HEK293 (cell line): Measurements from ENCODE around the gene TRAF3IP1.

ENCODE experiments used
- CTCF ChIA-PET: fragments of 350-600 bp; formaldehyde crosslinking; extraction: SDS; loops from one replicate; lab custom pipeline; 2021; ENCODE audit warnings: antibody characterized with exemption; lab: Yijun Ruan, JAX
- POLR2A ChIA-PET: fragments of 300-600 bp; formaldehyde crosslinking; extraction: SDS; loops from one replicate; lab custom pipeline; 2020; ENCODE audit warnings: antibody characterized with exemption, inconsistent platforms; lab: Yijun Ruan, JAX
- H3K27ac ChIP-seq: fragments of 200-500 bp; sonication (Bioruptor generic); 2 replicates; pipeline ENCODE4 v1.5.1; 2014; ENCODE audit warnings: low read depth, low read length, control low read depth, inconsistent platforms; ENCODE audit errors: extremely low read depth
- H3K36me3 ChIP-seq, 2 experiments: fragments of 200-500 bp in 1 of 2; sonication (Bioruptor generic) in 1 of 2; 1 replicate in 1 of 2; 2 replicates in 1 of 2; pipeline ENCODE4 v1.5.1; 2014 to 2017; ENCODE audit warnings: inconsistent platforms in 2 of 2, low read length in 2 of 2; ENCODE audit not compliant: control insufficient read depth in 2 of 2, insufficient read depth in 1 of 2
- H3K4me1 ChIP-seq: fragments of 200-500 bp; sonication (Bioruptor generic); 2 replicates; pipeline ENCODE4 v1.5.1; 2014; ENCODE audit warnings: mild to moderate bottlenecking, low read length, inconsistent platforms; ENCODE audit not compliant: control insufficient read depth, insufficient read depth
- H3K4me3 ChIP-seq: 2 replicates; pipeline ENCODE4 v1.5.1; 2011; ENCODE audit warnings: low read depth, mild to moderate bottlenecking, control low read depth, low read length, moderate library complexity
- H3K9me3 ChIP-seq: fragments of 200-500 bp; sonication (Bioruptor generic); 2 replicates; pipeline ENCODE4 v1.5.1; 2014; ENCODE audit warnings: low read depth, low read length, inconsistent platforms; ENCODE audit not compliant: control insufficient read depth, insufficient read depth
- KLF1 ChIP-seq: fragments of 450-650 bp; formaldehyde crosslinking; IDR thresholded peaks from 2 replicates; pipeline ENCODE4 v1.5.1; 2016; ENCODE audit warnings: missing biosample characterization, missing genetic modification characterization
- MYNN ChIP-seq: fragments of 450-650 bp; formaldehyde crosslinking; IDR thresholded peaks from 2 replicates; pipeline ENCODE4 v1.5.1; 2016; ENCODE audit warnings: missing biosample characterization, missing genetic modification characterization, borderline replicate concordance
- PRDM1 ChIP-seq: fragments of 450-650 bp; formaldehyde crosslinking; IDR thresholded peaks from 2 replicates; pipeline ENCODE4; 2016; ENCODE audit warnings: missing biosample characterization, missing genetic modification characterization
- SETDB1 ChIP-seq: IDR thresholded peaks from one replicate; pipeline ENCODE4 v1.6.1; 2017; ENCODE audit warnings: mild to moderate bottlenecking, low read length, moderate library complexity, mixed read lengths; ENCODE audit not compliant: insufficient read length
- SP3 ChIP-seq: fragments of 450-650 bp; formaldehyde crosslinking; IDR thresholded peaks from 2 replicates; pipeline ENCODE4 v1.5.1; 2016; ENCODE audit warnings: missing biosample characterization, missing genetic modification characterization
- SP7 ChIP-seq: fragments of 450-650 bp; formaldehyde crosslinking; IDR thresholded peaks from 2 replicates; pipeline ENCODE4 v1.5.1; 2016; ENCODE audit warnings: missing biosample characterization, missing genetic modification characterization
- YY1 ChIP-seq: fragments of 450-650 bp; formaldehyde crosslinking; IDR thresholded peaks from 2 replicates; pipeline ENCODE4 v1.5.1; 2018; ENCODE audit warnings: missing biosample characterization, missing genetic modification characterization
- ZBTB1 ChIP-seq: fragments of 450-650 bp; formaldehyde crosslinking; IDR thresholded peaks from 2 replicates; pipeline ENCODE4 v1.5.1; 2016; ENCODE audit warnings: missing biosample characterization, missing genetic modification characterization
- ZBTB17 ChIP-seq: fragments of 450-650 bp; formaldehyde crosslinking; IDR thresholded peaks from 2 replicates; pipeline ENCODE4 v1.5.1; 2016; ENCODE audit warnings: missing biosample characterization, missing genetic modification characterization
- ZBTB21 ChIP-seq: fragments of 450-650 bp; formaldehyde crosslinking; IDR thresholded peaks from 2 replicates; pipeline ENCODE4 v1.5.1; 2017; ENCODE audit warnings: missing biosample characterization, missing genetic modification characterization
- ZBTB48 ChIP-seq: fragments of 450-650 bp; formaldehyde crosslinking; IDR thresholded peaks from 2 replicates; pipeline ENCODE4 v1.5.1; 2016; ENCODE audit warnings: missing biosample characterization, missing genetic modification characterization
- ZNF16 ChIP-seq: fragments of 450-650 bp; formaldehyde crosslinking; IDR thresholded peaks from 2 replicates; pipeline ENCODE4 v1.5.1; 2016; ENCODE audit warnings: low read depth, missing biosample characterization, missing genetic modification characterization
- ZNF174 ChIP-seq: fragments of 450-650 bp; formaldehyde crosslinking; IDR thresholded peaks from 2 replicates; pipeline ENCODE4 v1.5.0; 2017; ENCODE audit warnings: missing biosample characterization, mild to moderate bottlenecking, missing genetic modification characterization
- ZNF184 ChIP-seq: fragments of 450-650 bp; IDR thresholded peaks from 2 replicates; pipeline ENCODE4 v1.5.1; 2018; ENCODE audit warnings: missing biosample characterization, mild to moderate bottlenecking, missing genetic modification characterization
- ZNF202 ChIP-seq: fragments of 450-650 bp; formaldehyde crosslinking; IDR thresholded peaks from 2 replicates; pipeline ENCODE4 v1.5.1; 2016; ENCODE audit warnings: missing biosample characterization, missing genetic modification characterization, borderline replicate concordance
- ZNF211 ChIP-seq: fragments of 450-650 bp; formaldehyde crosslinking; IDR thresholded peaks from 2 replicates; pipeline ENCODE4 v1.5.1; 2016; ENCODE audit warnings: low read depth, missing biosample characterization, missing genetic modification characterization
- ZNF23 ChIP-seq: fragments of 450-650 bp; formaldehyde crosslinking; IDR thresholded peaks from 2 replicates; pipeline ENCODE4 v1.5.1; 2016; ENCODE audit warnings: missing biosample characterization, missing genetic modification characterization, borderline replicate concordance
- ZNF302 ChIP-seq: fragments of 450-650 bp; formaldehyde crosslinking; IDR thresholded peaks from 2 replicates; pipeline ENCODE4 v1.5.1; 2016; ENCODE audit warnings: missing biosample characterization, missing genetic modification characterization, low read depth
- ZNF423 ChIP-seq: fragments of 450-650 bp; formaldehyde crosslinking; IDR thresholded peaks from 2 replicates; pipeline ENCODE4 v1.5.1; 2016; ENCODE audit warnings: missing biosample characterization, missing genetic modification characterization
- ZNF514 ChIP-seq: fragments of 450-650 bp; formaldehyde crosslinking; IDR thresholded peaks from 2 replicates; pipeline ENCODE4 v1.5.1; 2016; ENCODE audit warnings: missing biosample characterization, missing genetic modification characterization
- ZNF529 ChIP-seq: fragments of 450-650 bp; formaldehyde crosslinking; IDR thresholded peaks from 2 replicates; pipeline ENCODE4 v1.5.1; 2017; ENCODE audit warnings: missing genetic modification characterization, missing biosample characterization; ENCODE audit not compliant: insufficient replicate concordance
- ZNF544 ChIP-seq: fragments of 450-650 bp; formaldehyde crosslinking; IDR thresholded peaks from 2 replicates; pipeline ENCODE4 v1.5.0; 2017; ENCODE audit warnings: missing biosample characterization, missing genetic modification characterization
- ZNF621 ChIP-seq: fragments of 450-650 bp; formaldehyde crosslinking; IDR thresholded peaks from 2 replicates; pipeline ENCODE4 v1.5.1; 2017; ENCODE audit warnings: missing biosample characterization, missing genetic modification characterization
- ZNF626 ChIP-seq: fragments of 450-650 bp; sonication (Bioruptor Pico); formaldehyde crosslinking; IDR thresholded peaks from 2 replicates; pipeline ENCODE4 v1.5.1; 2018; ENCODE audit warnings: missing biosample characterization, missing genetic modification characterization, inconsistent platforms
- ZNF629 ChIP-seq: fragments of 450-650 bp; formaldehyde crosslinking; IDR thresholded peaks from 2 replicates; pipeline ENCODE4 v1.5.1; 2017; ENCODE audit warnings: missing biosample characterization, missing genetic modification characterization
- ZNF658 ChIP-seq: fragments of 450-650 bp; formaldehyde crosslinking; IDR thresholded peaks from 2 replicates; pipeline ENCODE4; 2016; ENCODE audit warnings: missing biosample characterization, missing genetic modification characterization
- TF ChIP-seq, protein P1 (sequence below): sonication (generic); formaldehyde crosslinking; IDR thresholded peaks from 2 replicates; pipeline ENCODE4 v1.8.1; 2022; ENCODE audit warnings: mild to moderate bottlenecking, moderate library complexity, missing genetic modification reagents
- TF ChIP-seq, protein P2 (sequence below): fragments of 450-650 bp; formaldehyde crosslinking; IDR thresholded peaks from 2 replicates; pipeline ENCODE4; 2016; ENCODE audit warnings: missing biosample characterization, missing genetic modification characterization
- TF ChIP-seq, protein P3 (sequence below): fragments of 450-650 bp; formaldehyde crosslinking; IDR thresholded peaks from 2 replicates; pipeline ENCODE4 v1.5.0; 2017; ENCODE audit warnings: missing biosample characterization, missing genetic modification characterization, borderline replicate concordance
- TF ChIP-seq, protein P4 (sequence below): fragments of 450-650 bp; formaldehyde crosslinking; IDR thresholded peaks from 2 replicates; pipeline ENCODE4 v1.5.1; 2016; ENCODE audit warnings: missing biosample characterization, missing genetic modification characterization

Gene TRAF3IP1

DNA sequence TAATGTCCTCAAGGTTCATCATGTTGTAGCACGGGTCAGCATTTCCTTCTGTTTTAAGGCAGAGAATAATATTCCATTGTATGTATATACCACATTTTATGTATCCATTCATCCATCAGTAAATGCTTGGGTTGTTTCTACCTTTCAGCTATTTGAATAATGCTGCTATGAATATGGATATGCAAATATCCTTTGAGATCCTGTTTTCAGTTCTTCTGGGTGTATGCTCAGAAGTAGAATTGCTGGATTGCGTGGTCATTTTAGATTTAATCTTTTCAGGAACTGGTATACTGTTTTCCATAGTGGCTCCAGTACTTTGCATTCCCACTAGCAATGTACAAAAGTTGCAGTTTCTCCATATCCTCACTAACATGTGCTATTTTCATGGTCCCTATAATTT is 93.0 kb downstream of the TRAF3IP1 start:
- TF ChIP-seq ZBTB17, result no peak
- no peak for TF ChIP-seq YY1 (tag by site-specific recombination)
- TF ChIP-seq, protein P1, sequence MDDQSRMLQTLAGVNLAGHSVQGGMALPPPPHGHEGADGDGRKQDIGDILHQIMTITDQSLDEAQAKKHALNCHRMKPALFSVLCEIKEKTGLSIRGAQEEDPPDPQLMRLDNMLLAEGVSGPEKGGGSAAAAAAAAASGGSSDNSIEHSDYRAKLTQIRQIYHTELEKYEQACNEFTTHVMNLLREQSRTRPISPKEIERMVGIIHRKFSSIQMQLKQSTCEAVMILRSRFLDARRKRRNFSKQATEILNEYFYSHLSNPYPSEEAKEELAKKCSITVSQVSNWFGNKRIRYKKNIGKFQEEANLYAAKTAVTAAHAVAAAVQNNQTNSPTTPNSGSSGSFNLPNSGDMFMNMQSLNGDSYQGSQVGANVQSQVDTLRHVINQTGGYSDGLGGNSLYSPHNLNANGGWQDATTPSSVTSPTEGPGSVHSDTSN (CRISPR knock-in tag), result no peak
- TF ChIP-seq ZNF423 (tag by site-specific recombination), result no peak
- no peak for TF ChIP-seq ZNF211 (tag by site-specific recombination)
- TF ChIP-seq ZNF202, result no peak
- no peak for TF ChIP-seq ZNF514 (tag by site-specific recombination)
- TF ChIP-seq, protein P2, sequence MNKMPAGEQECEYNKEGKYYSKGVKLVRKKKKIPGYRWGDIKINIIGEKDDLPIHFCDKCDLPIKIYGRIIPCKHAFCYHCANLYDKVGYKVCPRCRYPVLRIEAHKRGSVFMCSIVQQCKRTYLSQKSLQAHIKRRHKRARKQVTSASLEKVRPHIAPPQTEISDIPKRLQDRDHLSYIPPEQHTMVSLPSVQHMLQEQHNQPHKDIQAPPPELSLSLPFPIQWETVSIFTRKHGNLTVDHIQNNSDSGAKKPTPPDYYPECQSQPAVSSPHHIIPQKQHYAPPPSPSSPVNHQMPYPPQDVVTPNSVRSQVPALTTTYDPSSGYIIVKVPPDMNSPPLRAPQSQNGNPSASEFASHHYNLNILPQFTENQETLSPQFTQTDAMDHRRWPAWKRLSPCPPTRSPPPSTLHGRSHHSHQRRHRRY (tag by site-specific recombination), result no peak
- TF ChIP-seq ZNF626 (tag by site-specific recombination), result no peak
- no peak for TF ChIP-seq ZBTB48 (tag by site-specific recombination)
- no peak for TF ChIP-seq SETDB1
- TF ChIP-seq ZNF529 (tag by site-specific recombination), result no peak
- no peak for TF ChIP-seq ZNF16 (tag by site-specific recombination)
- TF ChIP-seq ZBTB1 (tag by site-specific recombination), result no peak
- no peak for TF ChIP-seq SP3
- TF ChIP-seq, protein P3, sequence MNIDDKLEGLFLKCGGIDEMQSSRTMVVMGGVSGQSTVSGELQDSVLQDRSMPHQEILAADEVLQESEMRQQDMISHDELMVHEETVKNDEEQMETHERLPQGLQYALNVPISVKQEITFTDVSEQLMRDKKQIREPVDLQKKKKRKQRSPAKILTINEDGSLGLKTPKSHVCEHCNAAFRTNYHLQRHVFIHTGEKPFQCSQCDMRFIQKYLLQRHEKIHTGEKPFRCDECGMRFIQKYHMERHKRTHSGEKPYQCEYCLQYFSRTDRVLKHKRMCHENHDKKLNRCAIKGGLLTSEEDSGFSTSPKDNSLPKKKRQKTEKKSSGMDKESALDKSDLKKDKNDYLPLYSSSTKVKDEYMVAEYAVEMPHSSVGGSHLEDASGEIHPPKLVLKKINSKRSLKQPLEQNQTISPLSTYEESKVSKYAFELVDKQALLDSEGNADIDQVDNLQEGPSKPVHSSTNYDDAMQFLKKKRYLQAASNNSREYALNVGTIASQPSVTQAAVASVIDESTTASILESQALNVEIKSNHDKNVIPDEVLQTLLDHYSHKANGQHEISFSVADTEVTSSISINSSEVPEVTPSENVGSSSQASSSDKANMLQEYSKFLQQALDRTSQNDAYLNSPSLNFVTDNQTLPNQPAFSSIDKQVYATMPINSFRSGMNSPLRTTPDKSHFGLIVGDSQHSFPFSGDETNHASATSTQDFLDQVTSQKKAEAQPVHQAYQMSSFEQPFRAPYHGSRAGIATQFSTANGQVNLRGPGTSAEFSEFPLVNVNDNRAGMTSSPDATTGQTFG (tag by site-specific recombination), result no peak
- no peak for TF ChIP-seq ZNF629 (tag by site-specific recombination)
- TF ChIP-seq KLF1, result no peak
- no peak for TF ChIP-seq ZNF23 (tag by site-specific recombination)
- TF ChIP-seq ZBTB21 (tag by site-specific recombination), result no peak
- Histone ChIP-seq H3K4me1 (0 out of 2 replicates have a peak, but pooled peaks cover 6% of the 10 kb centered on the region), H3K27ac (no peak overlapping the region), H3K9me3 (no peaks in the 10 kb centered on the region), H3K4me3 (no peak overlapping the region), H3K36me3 (peaks cover 0 to 8% of the 10 kb centered on the region in 2 experiments; a peak in 1 of 3 replicates)
- POLR2A ChIA-PET, result no interaction called here
- CTCF ChIA-PET, result interaction anchor here (0.6 kb wide), 1 partner anchor 108 kb away, joined by 3 read pairs; no protein-coding TSS in a partner anchor

DNA sequence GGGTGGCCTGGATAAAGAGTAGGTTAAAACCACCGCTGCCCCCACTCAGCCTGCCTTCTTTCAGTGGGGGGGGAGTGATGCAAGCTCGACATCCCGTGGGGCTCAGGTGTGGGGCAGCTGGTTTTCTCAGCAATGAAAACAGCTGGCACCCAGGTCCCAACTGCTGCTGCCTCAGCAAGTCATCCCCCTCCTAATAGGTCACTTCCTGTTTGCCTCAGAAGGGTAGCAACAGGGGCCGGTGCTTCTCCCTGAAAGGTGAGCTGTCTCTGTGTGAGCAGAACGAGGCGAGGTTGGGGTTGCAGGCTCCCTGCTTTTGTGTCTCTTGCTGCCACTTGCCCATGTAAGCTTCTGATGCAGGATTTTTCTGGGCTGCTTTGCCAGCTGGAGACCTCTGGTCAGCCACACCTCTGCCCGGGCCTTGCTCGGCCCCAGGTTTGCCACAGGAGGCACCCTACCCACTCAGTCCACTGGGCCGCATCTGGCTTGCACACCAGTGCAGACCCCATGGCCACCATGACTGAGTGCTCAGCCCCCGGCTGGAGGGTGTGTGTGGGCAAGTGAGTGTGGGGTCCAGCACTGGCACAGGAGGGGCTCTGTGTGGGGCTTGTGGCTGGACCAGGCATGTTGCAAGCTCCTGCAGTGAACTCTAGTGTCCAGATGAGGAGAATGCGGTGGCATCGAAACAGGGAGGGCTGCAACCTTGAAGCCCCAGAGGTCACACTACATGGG is 94.9 kb downstream of the TRAF3IP1 start:
- Histone ChIP-seq H3K27ac (no peak overlapping the region), H3K36me3 (peaks cover 0 to 8% of the 10 kb centered on the region in 2 experiments; a peak in 1 of 3 replicates), H3K4me1 (0 out of 2 replicates have a peak, but pooled peaks cover 6% of the 10 kb centered on the region), H3K4me3 (no peak overlapping the region), H3K9me3 (no peaks in the 10 kb centered on the region)
- ChIA-PET CTCF (no interaction called here), POLR2A (no interaction called here)
- TF ChIP-seq ZNF302 (tag by site-specific recombination) (no peak), ZNF423 (tag by site-specific recombination) (no peak), ZNF184 (tag by site-specific recombination) (no peak), MYNN (tag by site-specific recombination) (no peak), ZNF174 (tag by site-specific recombination) (no peak), ZNF621 (tag by site-specific recombination) (no peak), SP7 (tag by site-specific recombination) (no peak), ZNF544 (tag by site-specific recombination) (no peak), YY1 (tag by site-specific recombination) (no peak), ZNF658 (tag by site-specific recombination) (no peak), PRDM1 (tag by site-specific recombination) (no peak)
- TF ChIP-seq, protein P1 (CRISPR knock-in tag), result no peak
- TF ChIP-seq, protein P4, sequence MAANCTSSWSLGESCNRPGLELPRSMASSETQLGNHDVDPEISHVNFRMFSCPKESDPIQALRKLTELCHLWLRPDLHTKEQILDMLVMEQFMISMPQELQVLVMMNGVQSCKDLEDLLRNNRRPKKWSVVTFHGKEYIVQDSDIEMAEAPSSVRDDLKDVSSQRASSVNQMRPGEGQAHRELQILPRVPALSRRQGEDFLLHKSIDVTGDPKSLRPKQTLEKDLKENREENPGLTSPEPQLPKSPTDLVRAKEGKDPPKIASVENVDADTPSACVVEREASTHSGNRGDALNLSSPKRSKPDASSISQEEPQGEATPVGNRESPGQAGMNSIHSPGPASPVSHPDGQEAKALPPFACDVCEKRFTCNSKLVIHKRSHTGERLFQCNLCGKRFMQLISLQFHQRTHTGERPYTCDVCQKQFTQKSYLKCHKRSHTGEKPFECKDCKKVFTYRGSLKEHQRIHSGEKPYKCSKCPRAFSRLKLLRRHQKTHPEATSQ (tag by site-specific recombination), result no peak
